C4-2B (cell line): Measurements from ENCODE around the gene SBK2.

ENCODE experiments used
- ZFX ChIP-seq: fragments of 450-650 bp; IDR thresholded peaks from 2 replicates; pipeline ENCODE4 v1.6.1; 2017
- TF ChIP-seq, protein P1 (sequence below): fragments of 450-650 bp; conservative IDR thresholded peaks from 2 replicates; pipeline ENCODE4 v1.5.1; 2017; ENCODE audit warnings: mild to moderate bottlenecking

DNA sequence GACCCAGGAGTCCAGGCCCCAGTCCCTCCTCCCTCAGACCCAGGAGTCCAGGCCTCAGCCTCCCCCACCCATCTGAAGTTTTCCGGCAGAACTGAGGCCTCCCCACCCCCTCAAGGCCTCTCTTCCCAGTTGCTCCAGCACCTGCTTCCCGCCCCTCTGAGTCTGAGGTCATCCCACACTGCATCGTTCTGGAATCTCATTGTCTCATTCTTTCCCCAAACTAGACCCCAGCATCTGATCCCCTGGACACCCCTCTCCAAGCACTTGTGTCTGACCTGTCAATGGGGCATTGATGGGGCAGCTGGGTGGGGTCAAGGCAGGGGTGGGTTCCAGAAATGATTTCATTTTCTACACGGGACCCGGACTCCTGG is 793 bp upstream of the SBK2 start:
- TF ChIP-seq, protein P1, sequence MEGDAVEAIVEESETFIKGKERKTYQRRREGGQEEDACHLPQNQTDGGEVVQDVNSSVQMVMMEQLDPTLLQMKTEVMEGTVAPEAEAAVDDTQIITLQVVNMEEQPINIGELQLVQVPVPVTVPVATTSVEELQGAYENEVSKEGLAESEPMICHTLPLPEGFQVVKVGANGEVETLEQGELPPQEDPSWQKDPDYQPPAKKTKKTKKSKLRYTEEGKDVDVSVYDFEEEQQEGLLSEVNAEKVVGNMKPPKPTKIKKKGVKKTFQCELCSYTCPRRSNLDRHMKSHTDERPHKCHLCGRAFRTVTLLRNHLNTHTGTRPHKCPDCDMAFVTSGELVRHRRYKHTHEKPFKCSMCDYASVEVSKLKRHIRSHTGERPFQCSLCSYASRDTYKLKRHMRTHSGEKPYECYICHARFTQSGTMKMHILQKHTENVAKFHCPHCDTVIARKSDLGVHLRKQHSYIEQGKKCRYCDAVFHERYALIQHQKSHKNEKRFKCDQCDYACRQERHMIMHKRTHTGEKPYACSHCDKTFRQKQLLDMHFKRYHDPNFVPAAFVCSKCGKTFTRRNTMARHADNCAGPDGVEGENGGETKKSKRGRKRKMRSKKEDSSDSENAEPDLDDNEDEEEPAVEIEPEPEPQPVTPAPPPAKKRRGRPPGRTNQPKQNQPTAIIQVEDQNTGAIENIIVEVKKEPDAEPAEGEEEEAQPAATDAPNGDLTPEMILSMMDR: no peak
- no peak for TF ChIP-seq ZFX
